Measurements from ENCODE around the gene IMMP1L. TPM values are rescaled to one million over a fixed set of nuclear protein-coding genes. Genes with fewer than 3 reads are reported as not detected.

The IMMP1L gene
- total RNA-seq, result 9.3 and 13.5 TPM in 2 replicates

DNA sequence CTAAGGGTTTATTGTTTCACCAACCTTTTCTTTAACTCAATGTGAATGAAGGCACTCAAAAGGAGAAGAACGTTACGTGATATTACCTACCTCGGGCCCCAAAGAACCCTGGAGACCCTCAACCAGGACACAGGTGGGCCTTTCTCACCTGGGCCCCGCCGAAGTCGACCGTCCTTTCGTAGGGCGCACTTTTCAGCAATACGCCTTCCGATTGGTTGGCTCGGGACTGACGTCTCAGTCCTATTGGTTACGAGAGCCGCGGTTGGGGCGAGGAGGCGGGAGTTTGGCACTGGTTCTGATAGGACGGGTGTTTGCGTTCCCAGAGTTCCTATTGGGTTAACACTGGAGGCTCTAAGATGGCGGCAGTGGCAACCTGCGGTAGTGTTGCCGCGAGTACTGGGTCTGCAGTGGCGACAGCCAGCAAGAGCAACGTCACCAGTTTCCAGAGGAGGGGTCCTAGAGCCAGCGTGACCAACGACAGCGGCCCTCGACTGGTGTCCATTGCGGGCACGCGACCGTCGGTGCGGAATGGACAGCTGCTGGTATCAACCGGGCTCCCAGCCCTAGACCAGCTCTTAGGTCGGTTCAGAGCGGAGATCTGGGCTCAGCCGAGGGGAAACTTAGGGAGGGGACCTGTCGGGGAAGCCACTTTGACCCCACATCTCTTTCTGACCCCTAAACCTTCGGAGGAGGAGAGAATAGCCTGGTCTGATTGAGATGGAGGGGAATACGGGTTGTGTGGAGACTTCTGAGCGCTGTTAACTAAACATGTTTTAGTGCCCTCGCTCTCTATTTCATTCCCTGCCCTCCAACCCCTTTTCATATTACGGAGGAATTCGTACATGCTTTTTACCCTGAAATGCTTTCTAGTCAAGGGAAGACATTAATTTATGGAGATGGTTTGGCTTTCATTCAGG, at the start of gene IMMP1L, which contains the start of gene ELP4:
Gene IMMP1L (minus strand): TSS at position 194 of the 917 bp plus-strand sequence. CDS start 46,346 bp downstream, outside the sequence.
Gene ELP4 (plus strand): TSS at position 339 of the 917 bp plus-strand sequence. CDS start 18 bp downstream, at position 357.

Other genes with a start within 250 kb of the IMMP1L start
- gene DCDC1, start 139.9 kb downstream of the IMMP1L start, total RNA-seq, result 0.65 and 1.6 TPM in 2 replicates
- gene DNAJC24, start 139.8 kb downstream of the IMMP1L start, total RNA-seq, result 25.9 and 26.0 TPM in 2 replicates
- 22.6 and 24.9 TPM in 2 replicates for gene ELP4, start 145 bp upstream of the IMMP1L start, total RNA-seq

Data from articular chondrocyte of knee joint (primary cell).